ENCODE data around the gene FGF12. TPM values are rescaled to one million over a fixed set of nuclear protein-coding genes. Genes with fewer than 3 reads are reported as not detected.

The FGF12 gene
- total and polyA plus RNA-seq, 10 donors = 3.7 to 53.3 (median 19.1) TPM

DNA sequence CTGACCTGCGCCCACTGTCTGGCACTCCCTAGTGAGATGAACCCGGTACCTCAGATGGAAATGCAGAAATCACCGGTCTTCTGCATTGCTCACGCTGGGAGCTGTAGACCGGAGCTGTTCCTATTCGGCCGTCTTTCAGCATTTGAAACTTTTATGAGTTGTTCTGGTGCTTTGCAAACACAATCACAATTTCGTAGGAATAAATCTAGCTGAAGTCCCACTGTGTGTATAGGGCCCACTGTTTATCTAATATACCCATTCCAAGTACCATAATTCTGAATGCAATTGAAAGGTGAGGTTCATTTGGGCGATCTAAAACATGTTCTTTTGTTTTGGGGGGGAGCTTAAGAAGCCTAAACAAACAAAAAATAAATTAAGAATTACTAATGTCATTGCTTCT lies 572.1 kb downstream of the FGF12 start:
- H3K27ac ChIP-seq = peak overlapping the region in 1 of 8 donors; percentile 72
- TF ChIP-seq POLR2A (IDR thresholded peaks at IDR 0.05) = no peak
- TF ChIP-seq, protein P1, sequence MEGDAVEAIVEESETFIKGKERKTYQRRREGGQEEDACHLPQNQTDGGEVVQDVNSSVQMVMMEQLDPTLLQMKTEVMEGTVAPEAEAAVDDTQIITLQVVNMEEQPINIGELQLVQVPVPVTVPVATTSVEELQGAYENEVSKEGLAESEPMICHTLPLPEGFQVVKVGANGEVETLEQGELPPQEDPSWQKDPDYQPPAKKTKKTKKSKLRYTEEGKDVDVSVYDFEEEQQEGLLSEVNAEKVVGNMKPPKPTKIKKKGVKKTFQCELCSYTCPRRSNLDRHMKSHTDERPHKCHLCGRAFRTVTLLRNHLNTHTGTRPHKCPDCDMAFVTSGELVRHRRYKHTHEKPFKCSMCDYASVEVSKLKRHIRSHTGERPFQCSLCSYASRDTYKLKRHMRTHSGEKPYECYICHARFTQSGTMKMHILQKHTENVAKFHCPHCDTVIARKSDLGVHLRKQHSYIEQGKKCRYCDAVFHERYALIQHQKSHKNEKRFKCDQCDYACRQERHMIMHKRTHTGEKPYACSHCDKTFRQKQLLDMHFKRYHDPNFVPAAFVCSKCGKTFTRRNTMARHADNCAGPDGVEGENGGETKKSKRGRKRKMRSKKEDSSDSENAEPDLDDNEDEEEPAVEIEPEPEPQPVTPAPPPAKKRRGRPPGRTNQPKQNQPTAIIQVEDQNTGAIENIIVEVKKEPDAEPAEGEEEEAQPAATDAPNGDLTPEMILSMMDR (IDR thresholded peaks at IDR 0.05 in 8 of 11, conservative IDR thresholded peaks at IDR 0.05 in 3 of 11) = no peak
- TF ChIP-seq POLR2AphosphoS5 (IDR thresholded peaks at IDR 0.05) = no peak
- no peaks in the 10 kb centered on the region for H3K36me3 ChIP-seq
- 20 to 60% (median 41%) methylated on average over 7 to 9 of the region's 9 CpGs for WGBS, 5 donors
- H3K4me1 ChIP-seq = peaks cover 0 to 3% (median 0%) of the 10 kb centered on the region in 6 donors
- H3K27me3 ChIP-seq (replicated peaks in 1 of 7) = no peaks in the 10 kb centered on the region
- intact Hi-C loops (cut with DNase I; ENCODE audit: low total_unique reads) = no loop called here
- DNase-seq = no peak
- no peaks in the 10 kb centered on the region for H3K9me3 ChIP-seq
- H3K4me3 ChIP-seq = peak overlapping the region in 1 of 8 donors; percentile 42

GRCh38 chr3:192133271-192133670 lies 594.1 kb downstream of the FGF12 start:
- Histone ChIP-seq H3K36me3 (no peaks in the 10 kb centered on the region), H3K9me3 (peaks cover 0 to 7% (median 0%) of the 10 kb centered on the region in 8 donors), H3K4me1 (no peaks in the 10 kb centered on the region), H3K27me3 (replicated peaks in 1 of 7) (no peaks in the 10 kb centered on the region), H3K27ac (no peak overlapping the region), H3K4me3 (no peak overlapping the region)
- 80 to 92% (median 86%) methylated on average over 4 of the region's 4 CpGs for WGBS, 5 donors
- TF ChIP-seq POLR2AphosphoS5 (IDR thresholded peaks at IDR 0.05) = no peak
- TF ChIP-seq, protein P1 (IDR thresholded peaks at IDR 0.05 in 8 of 11, conservative IDR thresholded peaks at IDR 0.05 in 3 of 11) = no peak
- no peak for TF ChIP-seq POLR2A (IDR thresholded peaks at IDR 0.05)
- DNase-seq = no peak
- intact Hi-C loops (cut with DNase I; ENCODE audit: low total_unique reads) = no loop called here

DNA sequence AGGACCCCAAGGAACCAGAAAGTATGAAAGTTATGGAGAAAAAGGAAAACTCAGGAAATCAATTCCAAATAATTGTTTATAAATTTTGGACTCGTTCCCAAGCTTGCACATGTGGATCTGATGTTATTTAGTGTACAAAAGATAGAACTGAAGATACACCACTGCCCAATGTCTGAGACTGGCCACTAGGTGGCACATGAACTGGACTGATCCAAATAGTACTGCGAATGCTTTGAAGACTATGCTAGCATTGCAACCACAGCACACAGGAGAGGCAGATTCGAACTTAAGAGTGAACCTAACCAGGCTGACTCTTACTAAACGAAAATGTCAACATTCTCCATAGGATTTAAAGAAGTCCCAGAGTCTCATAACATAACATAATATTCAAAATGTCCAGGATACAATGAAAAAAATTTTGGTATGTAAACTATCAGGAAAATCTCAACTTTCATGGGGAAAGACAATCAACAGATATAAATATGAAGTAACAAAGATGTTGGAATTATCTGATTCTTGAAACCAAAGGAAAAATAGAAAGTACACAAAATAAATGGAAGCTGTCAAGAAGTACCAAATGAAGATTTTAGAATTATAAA lies 596.7 kb downstream of the FGF12 start:
- WGBS, 5 donors = 24 to 33% (median 30%) methylated on average over 4 of the region's 4 CpGs
- no peak for DNase-seq
- intact Hi-C loops (cut with DNase I; ENCODE audit: low total_unique reads) = no loop called here

DNA sequence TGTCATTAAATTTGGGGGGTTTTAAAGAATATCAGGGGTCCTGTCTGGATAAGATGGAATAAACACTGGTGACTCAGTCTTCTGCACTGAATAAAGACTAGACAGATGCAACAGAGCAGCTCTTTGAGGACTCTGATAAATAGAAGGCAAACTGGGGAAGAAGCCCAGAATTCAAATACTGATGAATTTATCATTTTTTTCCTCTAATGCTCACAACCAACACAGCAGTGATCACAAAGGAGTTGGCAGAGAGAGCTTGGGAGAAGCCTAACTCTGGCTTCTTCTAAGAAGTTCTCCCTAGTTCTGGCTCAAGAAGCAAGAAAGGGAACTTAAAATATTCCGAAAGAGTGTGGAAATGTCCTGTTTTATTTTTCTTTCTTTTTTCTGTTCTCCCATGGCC lies 597.8 kb downstream of the FGF12 start:
- Histone ChIP-seq H3K4me1 (no peaks in the 10 kb centered on the region), H3K4me3 (no peak overlapping the region), H3K36me3 (no peaks in the 10 kb centered on the region), H3K27me3 (replicated peaks in 1 of 7) (no peaks in the 10 kb centered on the region), H3K9me3 (peaks cover 0 to 4% (median 0%) of the 10 kb centered on the region in 8 donors), H3K27ac (no peak overlapping the region)
- WGBS, 5 donors = 81 to 98% (median 93%) methylated on average over 1 of the region's 1 CpG
- TF ChIP-seq, protein P1 (IDR thresholded peaks at IDR 0.05 in 8 of 11, conservative IDR thresholded peaks at IDR 0.05 in 3 of 11) = no peak
- no peak for TF ChIP-seq POLR2A (IDR thresholded peaks at IDR 0.05)
- no peak for TF ChIP-seq POLR2AphosphoS5 (IDR thresholded peaks at IDR 0.05)
- intact Hi-C loops (cut with DNase I; ENCODE audit: low total_unique reads) = no loop called here
- DNase-seq = no peak

More for the DNA sequence above, 596.7 kb downstream of the FGF12 start:
- peaks cover 0 to 5% (median 0%) of the 10 kb centered on the region in 8 donors for H3K9me3 ChIP-seq
- no peaks in the 10 kb centered on the region for H3K36me3 ChIP-seq
- no peaks in the 10 kb centered on the region for H3K4me1 ChIP-seq
- no peak overlapping the region for H3K4me3 ChIP-seq
- no peak for TF ChIP-seq POLR2AphosphoS5 (IDR thresholded peaks at IDR 0.05)
- TF ChIP-seq, protein P1 (IDR thresholded peaks at IDR 0.05 in 8 of 11, conservative IDR thresholded peaks at IDR 0.05 in 3 of 11) = peak in 10 of 11 experiments; percentile 10 to 71 (median 58)
- H3K27me3 ChIP-seq (replicated peaks in 1 of 7) = no peaks in the 10 kb centered on the region
- no peak overlapping the region for H3K27ac ChIP-seq
